Ascending aorta (tissue), 2 donors: ENCODE measurements around the gene MPG. TPM values are rescaled to one million over a fixed set of nuclear protein-coding genes. Genes with fewer than 3 reads are reported as not detected.

Experiments used
- DNase-seq, 2 donors: peaks; one replicate each; pipeline ENCODE4 v3.0.0-alpha.2; 2019; ENCODE audit warnings: low spot score in 2 of 2
- H3K27ac ChIP-seq, 2 donors: fragments of 200-600 bp; sonication (generic); one replicate each; pipeline ENCODE4 v1.5.1; 2016 to 2017; ENCODE audit warnings: mild to moderate bottlenecking in 1 of 2
- H3K27me3 ChIP-seq: fragments of 200-600 bp; sonication (generic); one replicate; pipeline ENCODE4 v1.5.1; 2017
- H3K36me3 ChIP-seq, 2 donors: fragments of 200-600 bp; sonication (generic); one replicate each; pipeline ENCODE4 v1.5.1; 2016
- H3K4me1 ChIP-seq, 2 donors: fragments of 200-600 bp; sonication (generic); one replicate each; pipeline ENCODE4 v1.5.1; 2016 to 2017; ENCODE audit warnings: mild to moderate bottlenecking in 1 of 2
- H3K4me3 ChIP-seq, 2 donors: fragments of 200-600 bp; sonication (generic); one replicate each; pipeline ENCODE4 v1.5.1; 2016 to 2017; ENCODE audit warnings: mild to moderate bottlenecking in 1 of 2
- H3K9me3 ChIP-seq, 2 donors: fragments of 200-600 bp; sonication (generic); one replicate each; pipeline ENCODE4 v1.5.1; 2016
- intact Hi-C: fragments of 100-400 bp; cut with DNase I; formaldehyde crosslinking; loops from one replicate; pipeline ENCODE4 v1.15.1; 2023
- total RNA-seq: library from RNA; depleted of rRNA; stranded (reverse); fragments of >200 nt; gene quantifications from one replicate; pipeline ENCODE4 v1.1.0, GENCODE V29; 2016
- TF ChIP-seq, protein P1 (sequence below), 3 experiments: fragments of 200-600 bp in 2 of 3; fragments of 450-650 bp in 1 of 3; sonication (generic) in 2 of 3; IDR thresholded peaks; one replicate each; pipeline ENCODE4 v1.5.1; 2016 to 2019; ENCODE audit warnings: antibody characterized with exemption in 3 of 3, mild to moderate bottlenecking in 1 of 3, moderate library complexity in 1 of 3

The MPG gene
- total RNA-seq, 1 donor from 2014 or later = 406 TPM

DNA sequence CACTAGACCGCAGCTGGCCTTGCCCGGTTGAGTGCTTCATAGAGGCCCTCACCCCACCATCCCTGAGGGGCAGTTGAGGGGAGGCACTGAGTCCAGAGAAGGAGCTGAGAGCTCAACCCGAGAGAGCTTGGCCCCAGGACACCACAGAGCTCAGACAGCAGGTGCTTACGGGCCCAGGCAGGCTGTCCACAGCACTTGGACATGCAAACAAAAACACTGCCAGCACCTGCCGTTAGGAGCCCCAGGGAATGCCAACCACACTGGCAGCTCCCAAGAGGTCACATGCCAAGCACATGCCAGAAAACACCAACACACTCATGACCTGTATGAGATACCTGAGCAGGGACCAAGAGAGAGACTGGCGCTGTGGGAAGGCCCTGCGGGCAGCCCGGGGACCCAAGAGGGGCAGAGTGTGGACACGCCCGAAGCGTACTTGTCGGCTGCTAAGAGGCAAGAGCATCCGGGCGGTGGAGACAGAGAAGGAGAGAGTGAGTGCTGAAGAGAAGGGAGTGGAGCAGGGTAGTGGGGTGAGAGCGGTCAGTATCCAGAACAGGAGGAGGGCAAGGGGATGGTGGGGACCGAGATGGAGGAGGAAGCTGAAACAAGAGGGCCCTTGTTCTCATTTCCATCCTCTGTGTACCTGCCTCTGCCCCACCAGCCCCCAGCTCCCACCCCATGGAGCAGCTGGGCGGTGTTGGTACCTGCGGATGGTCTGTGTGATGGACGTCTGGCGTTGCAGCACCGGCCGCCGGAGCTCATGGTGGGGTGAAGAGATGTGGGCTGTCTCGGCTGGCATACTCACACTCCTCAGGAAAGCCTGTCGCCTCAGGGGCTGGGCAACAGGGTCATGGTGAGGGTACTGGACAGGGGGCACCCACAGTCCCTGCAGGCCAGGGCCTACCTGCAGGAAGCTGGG is 13.8 kb upstream of the MPG start:
- no peak overlapping the region for H3K4me3 ChIP-seq
- no peaks in the 10 kb centered on the region for H3K9me3 ChIP-seq
- H3K36me3 ChIP-seq = peaks cover 57% of the 10 kb centered on the region in 2 donors
- no peak for DNase-seq
- H3K27ac ChIP-seq = peak overlapping the region in 1 of 2 donors; percentile 19
- TF ChIP-seq, protein P1, sequence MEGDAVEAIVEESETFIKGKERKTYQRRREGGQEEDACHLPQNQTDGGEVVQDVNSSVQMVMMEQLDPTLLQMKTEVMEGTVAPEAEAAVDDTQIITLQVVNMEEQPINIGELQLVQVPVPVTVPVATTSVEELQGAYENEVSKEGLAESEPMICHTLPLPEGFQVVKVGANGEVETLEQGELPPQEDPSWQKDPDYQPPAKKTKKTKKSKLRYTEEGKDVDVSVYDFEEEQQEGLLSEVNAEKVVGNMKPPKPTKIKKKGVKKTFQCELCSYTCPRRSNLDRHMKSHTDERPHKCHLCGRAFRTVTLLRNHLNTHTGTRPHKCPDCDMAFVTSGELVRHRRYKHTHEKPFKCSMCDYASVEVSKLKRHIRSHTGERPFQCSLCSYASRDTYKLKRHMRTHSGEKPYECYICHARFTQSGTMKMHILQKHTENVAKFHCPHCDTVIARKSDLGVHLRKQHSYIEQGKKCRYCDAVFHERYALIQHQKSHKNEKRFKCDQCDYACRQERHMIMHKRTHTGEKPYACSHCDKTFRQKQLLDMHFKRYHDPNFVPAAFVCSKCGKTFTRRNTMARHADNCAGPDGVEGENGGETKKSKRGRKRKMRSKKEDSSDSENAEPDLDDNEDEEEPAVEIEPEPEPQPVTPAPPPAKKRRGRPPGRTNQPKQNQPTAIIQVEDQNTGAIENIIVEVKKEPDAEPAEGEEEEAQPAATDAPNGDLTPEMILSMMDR (IDR thresholded peaks at IDR 0.05) = no peak
- H3K4me1 ChIP-seq = peaks cover 10 to 34% of the 10 kb centered on the region in 2 donors
- no peaks in the 10 kb centered on the region for H3K27me3 ChIP-seq
- intact Hi-C loops = no loop called here

DNA sequence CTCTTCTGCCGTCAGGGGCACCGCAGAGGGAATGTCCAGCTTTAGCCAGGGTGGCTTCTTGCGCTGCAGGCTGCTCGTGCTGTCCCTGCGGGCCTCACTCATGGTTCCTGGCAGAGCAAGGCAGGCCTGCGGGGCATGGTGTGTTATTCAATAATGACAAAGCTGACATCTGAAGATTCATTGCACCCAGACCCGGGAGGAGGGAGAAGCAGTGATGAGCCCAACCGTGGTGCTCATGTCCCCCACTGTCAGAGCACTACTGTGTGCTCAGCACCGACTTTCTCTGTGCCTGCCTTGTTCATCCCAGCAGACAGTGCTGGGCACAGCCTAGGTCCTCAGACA is 13.1 kb upstream of the MPG start:
- TF ChIP-seq, protein P1 (IDR thresholded peaks at IDR 0.05) = no peak
- Histone ChIP-seq H3K4me1 (peaks cover 12 to 40% of the 10 kb centered on the region in 2 donors), H3K27me3 (no peaks in the 10 kb centered on the region), H3K36me3 (peaks cover 50 to 51% of the 10 kb centered on the region in 2 donors), H3K9me3 (no peaks in the 10 kb centered on the region), H3K27ac (no peak overlapping the region), H3K4me3 (no peak overlapping the region)
- no peak for DNase-seq
- intact Hi-C loops = loop anchor here (1.0 kb wide), 1 partner anchor 32 kb away; no protein-coding TSS in a partner anchor

DNA sequence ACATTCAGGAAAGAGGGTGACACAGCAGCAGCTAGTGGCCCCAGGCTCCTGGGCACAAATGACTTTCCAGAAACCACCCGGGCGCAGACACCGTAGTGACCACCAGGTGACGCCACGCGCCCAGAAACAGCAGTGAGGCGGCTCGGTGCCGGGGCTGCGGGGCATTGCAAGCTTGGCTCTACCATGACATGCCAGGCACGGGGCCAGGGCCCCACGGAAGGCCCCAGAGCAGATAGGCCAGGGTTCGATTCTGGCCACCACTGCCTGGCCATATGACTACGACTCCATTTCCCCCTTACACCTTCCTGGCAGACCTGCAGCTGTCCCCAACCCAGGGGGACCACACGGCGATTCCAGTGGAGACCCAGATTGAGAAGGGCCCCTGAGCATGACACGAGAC is 12.3 kb upstream of the MPG start:
- intact Hi-C loops = loop anchor here (1.0 kb wide), 1 partner anchor 32 kb away; no protein-coding TSS in a partner anchor
- H3K4me1 ChIP-seq = peaks cover 13 to 49% of the 10 kb centered on the region in 2 donors
- H3K27ac ChIP-seq = peak overlapping the region in 1 of 2 donors; percentile 41
- H3K4me3 ChIP-seq = no peak overlapping the region
- TF ChIP-seq, protein P1 (IDR thresholded peaks at IDR 0.05) = peak; percentile 90 to 99 (median 94)
- H3K36me3 ChIP-seq = peaks cover 42% of the 10 kb centered on the region in 2 donors
- DNase-seq = peak in 1 of 2 donors; percentile 91
- no peaks in the 10 kb centered on the region for H3K9me3 ChIP-seq
- no peaks in the 10 kb centered on the region for H3K27me3 ChIP-seq

- DNase-seq = no peak
- intact Hi-C loops = no loop called here
- H3K27me3 ChIP-seq = no peaks in the 10 kb centered on the region
- no peak overlapping the region for H3K4me3 ChIP-seq
- H3K9me3 ChIP-seq = no peaks in the 10 kb centered on the region
- H3K36me3 ChIP-seq = peaks cover 34% of the 10 kb centered on the region in 2 donors
- peaks cover 13 to 54% of the 10 kb centered on the region in 2 donors for H3K4me1 ChIP-seq
- TF ChIP-seq, protein P1 (IDR thresholded peaks at IDR 0.05) = no peak
- H3K27ac ChIP-seq = peak overlapping the region; percentile 9 to 41
Observed at GRCh38 chr16:66309-67182, 11.5 kb upstream of the MPG start.

GRCh38 chr16:67183-67791 is 10.7 kb upstream of the MPG start:
- H3K4me1 ChIP-seq = peaks cover 13 to 54% of the 10 kb centered on the region in 2 donors
- peak overlapping the region; percentile 9 to 29 for H3K27ac ChIP-seq
- intact Hi-C loops = no loop called here
- TF ChIP-seq, protein P1 (IDR thresholded peaks at IDR 0.05) = no peak
- no peaks in the 10 kb centered on the region for H3K27me3 ChIP-seq
- no peak overlapping the region for H3K4me3 ChIP-seq
- DNase-seq = no peak
- H3K9me3 ChIP-seq = no peaks in the 10 kb centered on the region
- peaks cover 26 to 27% of the 10 kb centered on the region in 2 donors for H3K36me3 ChIP-seq
